Hepatocyte (in vitro differentiated cells): Measurements from ENCODE around the gene GARS1.

Source experiments
- CTCF ChIP-seq: fragments of 200-600 bp; sonication (generic); IDR thresholded peaks from 2 replicates; pipeline ENCODE4 v1.5.1; 2016; ENCODE audit warnings: antibody characterized with exemption, mild to moderate bottlenecking; ENCODE audit not compliant: poor library complexity
- EZH2phosphoT487 ChIP-seq: fragments of 200-600 bp; sonication (generic); IDR thresholded peaks from one replicate; pipeline ENCODE4 v1.6.1; 2018; ENCODE audit warnings: antibody characterized with exemption, mild to moderate bottlenecking, low read depth, moderate library complexity; ENCODE audit not compliant: unreplicated experiment, severe bottlenecking

GRCh38 chr7:30635798-30636197 lies 41.1 kb downstream of the GARS1 start:
- no peak for TF ChIP-seq CTCF
- TF ChIP-seq EZH2phosphoT487 = no peak
